Uterus (tissue), 4 donors: ENCODE measurements around the gene PLA2G4F. TPM values are rescaled to one million over a fixed set of nuclear protein-coding genes. Genes with fewer than 3 reads are reported as not detected.

Source experiments
- DNase-seq, 2 donors: peaks; one replicate each; pipeline ENCODE4 v3.0.0-alpha.2; 2019 to 2020
- H3K27ac ChIP-seq, 2 donors: fragments of 200-600 bp; sonication (generic); 1 replicate in 1 of 2; 2 replicates in 1 of 2; pipeline ENCODE4 v1.5.1; 2016 to 2018
- H3K27me3 ChIP-seq, 2 donors: fragments of 200-600 bp; sonication (generic); one replicate each; pipeline ENCODE4 v1.5.1; 2018 to 2019; ENCODE audit warnings: control low read depth in 1 of 2
- H3K36me3 ChIP-seq, 2 donors: fragments of 200-600 bp; sonication (generic); one replicate each; pipeline ENCODE4 v1.5.1; 2019; ENCODE audit warnings: control low read depth in 1 of 2
- H3K4me1 ChIP-seq, 2 donors: fragments of 200-600 bp; sonication (generic); one replicate each; pipeline ENCODE4 v1.5.1; 2018 to 2019; ENCODE audit warnings: control low read depth in 1 of 2
- H3K4me3 ChIP-seq, 2 donors: fragments of 200-600 bp; sonication (generic); 1 replicate in 1 of 2; 2 replicates in 1 of 2; pipeline ENCODE4 v1.5.1; 2018 to 2019; ENCODE audit warnings: mild to moderate bottlenecking in 1 of 2
- H3K9me3 ChIP-seq, 2 donors: fragments of 200-600 bp; sonication (generic); one replicate each; pipeline ENCODE4 v1.5.1; 2019; ENCODE audit warnings: control low read depth in 1 of 2
- POLR2A ChIP-seq, 2 donors: fragments of 450-650 bp; IDR thresholded peaks; one replicate each; pipeline ENCODE4 v1.6.1; 2016; ENCODE audit warnings: antibody characterized with exemption in 2 of 2, mild to moderate bottlenecking in 1 of 2, moderate library complexity in 1 of 2
- intact Hi-C: fragments of 100-400 bp; cut with DNase I; formaldehyde crosslinking; loops from one replicate; pipeline ENCODE4 v1.15.1; 2023; ENCODE audit warnings: low total_unique reads
- total RNA-seq, 4 donors: library from RNA; depleted of rRNA in 3 of 4; stranded (reverse); fragments of >200 nt in 3 of 4; gene quantifications; one replicate each; pipeline versions ENCODE4 v1.1.0 to v1.2.4, GENCODE V29; 2014 to 2023
- TF ChIP-seq, protein P1 (sequence below), 4 experiments: fragments of 200-600 bp in 2 of 4; fragments of 450-650 bp in 2 of 4; sonication (generic) in 2 of 4; IDR thresholded peaks; one replicate each; pipeline ENCODE4 v1.5.1; 2016 to 2019; ENCODE audit warnings: antibody characterized with exemption in 4 of 4, mild to moderate bottlenecking in 2 of 4, moderate library complexity in 1 of 4
- donor health status: DM: yes; HTN: yes; CAD: no.

The PLA2G4F gene
- total RNA-seq, 4 donors from 2014 or later = 0.26 to 1.5 (median 0.29) TPM; not detected in 1

- Histone ChIP-seq H3K27me3 (no peaks in the 10 kb centered on the region), H3K36me3 (no peaks in the 10 kb centered on the region), H3K4me3 (no peak overlapping the region), H3K9me3 (no peaks in the 10 kb centered on the region), H3K4me1 (no peaks in the 10 kb centered on the region), H3K27ac (no peak overlapping the region)
- TF ChIP-seq, protein P1, sequence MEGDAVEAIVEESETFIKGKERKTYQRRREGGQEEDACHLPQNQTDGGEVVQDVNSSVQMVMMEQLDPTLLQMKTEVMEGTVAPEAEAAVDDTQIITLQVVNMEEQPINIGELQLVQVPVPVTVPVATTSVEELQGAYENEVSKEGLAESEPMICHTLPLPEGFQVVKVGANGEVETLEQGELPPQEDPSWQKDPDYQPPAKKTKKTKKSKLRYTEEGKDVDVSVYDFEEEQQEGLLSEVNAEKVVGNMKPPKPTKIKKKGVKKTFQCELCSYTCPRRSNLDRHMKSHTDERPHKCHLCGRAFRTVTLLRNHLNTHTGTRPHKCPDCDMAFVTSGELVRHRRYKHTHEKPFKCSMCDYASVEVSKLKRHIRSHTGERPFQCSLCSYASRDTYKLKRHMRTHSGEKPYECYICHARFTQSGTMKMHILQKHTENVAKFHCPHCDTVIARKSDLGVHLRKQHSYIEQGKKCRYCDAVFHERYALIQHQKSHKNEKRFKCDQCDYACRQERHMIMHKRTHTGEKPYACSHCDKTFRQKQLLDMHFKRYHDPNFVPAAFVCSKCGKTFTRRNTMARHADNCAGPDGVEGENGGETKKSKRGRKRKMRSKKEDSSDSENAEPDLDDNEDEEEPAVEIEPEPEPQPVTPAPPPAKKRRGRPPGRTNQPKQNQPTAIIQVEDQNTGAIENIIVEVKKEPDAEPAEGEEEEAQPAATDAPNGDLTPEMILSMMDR (IDR thresholded peaks at IDR 0.05) = no peak
- no peak for TF ChIP-seq POLR2A (IDR thresholded peaks at IDR 0.05)
- intact Hi-C loops = no loop called here
- DNase-seq = no peak
These were observed 32.9 kb downstream of the PLA2G4F start for GRCh38 chr15:42123546-42123945.

GRCh38 chr15:42121682-42122081, 34.8 kb downstream of the PLA2G4F start:
- intact Hi-C loops = no loop called here
- Histone ChIP-seq H3K4me1 (no peaks in the 10 kb centered on the region), H3K36me3 (no peaks in the 10 kb centered on the region), H3K9me3 (no peaks in the 10 kb centered on the region), H3K4me3 (no peak overlapping the region), H3K27ac (no peak overlapping the region), H3K27me3 (no peaks in the 10 kb centered on the region)
- no peak for DNase-seq
- TF ChIP-seq, protein P1 (IDR thresholded peaks at IDR 0.05) = no peak
- no peak for TF ChIP-seq POLR2A (IDR thresholded peaks at IDR 0.05)

DNA sequence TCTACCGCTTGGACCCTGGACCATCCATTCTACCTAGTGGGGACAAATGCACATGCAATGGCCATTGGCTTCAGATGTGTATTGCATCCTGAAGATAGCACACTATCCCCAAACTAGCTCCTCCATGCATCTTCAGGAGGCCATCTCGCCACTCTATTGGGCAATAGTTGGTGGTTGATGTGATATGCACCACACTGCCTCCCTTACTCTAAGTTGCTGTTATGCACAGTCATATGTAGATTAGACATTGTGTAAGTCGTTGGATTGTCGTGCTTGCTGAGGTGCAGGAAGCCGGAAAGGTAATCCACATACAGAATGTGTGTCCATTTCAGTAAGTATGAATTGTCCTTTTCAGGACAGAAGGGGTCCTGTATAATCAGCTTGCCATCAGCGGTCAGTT, 35.4 kb downstream of the PLA2G4F start:
- DNase-seq = no peak
- no peak overlapping the region for H3K27ac ChIP-seq
- TF ChIP-seq, protein P1 (IDR thresholded peaks at IDR 0.05) = no peak
- intact Hi-C loops = no loop called here
- H3K4me1 ChIP-seq = no peaks in the 10 kb centered on the region
- no peaks in the 10 kb centered on the region for H3K36me3 ChIP-seq
- no peaks in the 10 kb centered on the region for H3K9me3 ChIP-seq
- no peaks in the 10 kb centered on the region for H3K27me3 ChIP-seq
- H3K4me3 ChIP-seq = no peak overlapping the region

- H3K27ac ChIP-seq = no peak overlapping the region
- DNase-seq = no peak
- intact Hi-C loops = no loop called here
- no peaks in the 10 kb centered on the region for H3K4me1 ChIP-seq
- no peaks in the 10 kb centered on the region for H3K36me3 ChIP-seq
- no peak overlapping the region for H3K4me3 ChIP-seq
- TF ChIP-seq, protein P1 (IDR thresholded peaks at IDR 0.05) = no peak
- no peak for TF ChIP-seq POLR2A (IDR thresholded peaks at IDR 0.05)
- no peaks in the 10 kb centered on the region for H3K9me3 ChIP-seq
- no peaks in the 10 kb centered on the region for H3K27me3 ChIP-seq
These were observed 36.2 kb downstream of the PLA2G4F start for GRCh38 chr15:42120285-42120684.

DNA sequence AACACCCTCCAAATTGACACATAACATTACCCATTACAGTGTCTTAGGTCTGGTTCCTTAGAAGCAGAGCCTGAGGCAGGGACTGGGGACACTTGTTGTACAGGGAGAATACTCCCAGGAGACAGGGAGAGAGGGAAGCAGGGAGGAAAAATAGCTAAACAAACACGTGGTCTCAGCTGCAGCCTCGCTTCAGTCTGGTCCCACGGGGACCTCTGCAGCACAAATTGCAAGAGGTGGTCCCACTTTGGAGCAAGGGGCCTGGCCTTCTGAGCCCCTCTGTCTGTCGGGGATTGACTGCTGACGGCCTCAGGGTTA, 37.0 kb downstream of the PLA2G4F start:
- H3K27ac ChIP-seq = no peak overlapping the region
- no peaks in the 10 kb centered on the region for H3K36me3 ChIP-seq
- no peaks in the 10 kb centered on the region for H3K4me1 ChIP-seq
- intact Hi-C loops = no loop called here
- H3K27me3 ChIP-seq = no peaks in the 10 kb centered on the region
- TF ChIP-seq, protein P1 (IDR thresholded peaks at IDR 0.05) = no peak
- no peak for TF ChIP-seq POLR2A (IDR thresholded peaks at IDR 0.05)
- no peak overlapping the region for H3K4me3 ChIP-seq
- no peak for DNase-seq
- H3K9me3 ChIP-seq = no peaks in the 10 kb centered on the region
